Urinary bladder (tissue), 2 donors: Measurements from ENCODE around the gene ZC3H12C. TPM values are rescaled to one million over a fixed set of nuclear protein-coding genes. Genes with fewer than 3 reads are reported as not detected.

Source experiments
- polyA plus RNA-seq: library from polyadenylated mRNA; stranded (reverse); fragments of 200-250 nt; gene quantifications from one replicate; pipeline ENCODE4 v1.2.3, GENCODE V29; 2013
- total RNA-seq: library from RNA; depleted of rRNA; stranded (reverse); fragments of >200 nt; gene quantifications from one replicate; pipeline ENCODE4 v1.2.3, GENCODE V29; 2014
- donor health status: healthy.

Gene ZC3H12C
- total and polyA plus RNA-seq, 2 donors = 4.2 to 19.7 TPM

Other genes starting within 250 kb of the ZC3H12C start
- 122 TPM for gene RDX, start 203.2 kb downstream of the ZC3H12C start, total RNA-seq
- 49.9 TPM for gene RDX, start 203.2 kb downstream of the ZC3H12C start, polyA plus RNA-seq